Activated CD4-positive, alpha-beta T cell treated with anti-CD3 and anti-CD28 coated beads, Interleukin-2, amount 10 ng/mL, durations not matched to agents 24 days and 14 days (primary cell): ENCODE measurements around the gene TRIM66. TPM values are rescaled to one million over a fixed set of nuclear protein-coding genes. Genes with fewer than 3 reads are reported as not detected.

ENCODE experiments used
- total RNA-seq: library from RNA; stranded (reverse); gene quantifications from 2 replicates; pipeline ENCODE4 v1.2.3, GENCODE V29; 2022

Gene TRIM66
- total RNA-seq, 1 donor from 2014 or later = 11.9 TPM

Other genes with a start within 250 kb of the TRIM66 start
- 0.57 and 0.63 TPM in 2 replicates for gene STK33, start 88.4 kb downstream of the TRIM66 start, total RNA-seq
- gene RPL27A, start 127 bp upstream of the TRIM66 start, total RNA-seq = 738 and 745 TPM in 2 replicates
- 25.1 and 31.7 TPM in 2 replicates for gene AKIP1, start 228.5 kb upstream of the TRIM66 start, total RNA-seq